ENCODE measurements around the gene HNF4A.
A peak's percentile ranks its signal among the peaks of the same experiment; 100 is the strongest.

HNF4A gene

GRCh38 chr20:44403194-44404112, 48.0 kb downstream of the HNF4A start:
- H3K9me3 ChIP-seq (replicated peaks in 1 of 2; ENCODE audit: control insufficient read depth in 2 of 2, insufficient read depth in 1 of 2, low read depth in 1 of 2, low read length in 2 of 2): peaks cover 0 to 5% of the 10 kb centered on the region in 2 donors
- H2BK5ac ChIP-seq (ENCODE audit: low read length): peak overlapping the region; percentile 19
- H2AK5ac ChIP-seq (ENCODE audit: low read depth, low read length): peak overlapping the region; percentile 57
- no peak overlapping the region for H3K27ac ChIP-seq (replicated peaks; ENCODE audit: low read length)
- no peak overlapping the region for H4K91ac ChIP-seq (ENCODE audit: low read depth, low read length, poor library complexity)
- peak overlapping the region; percentile 27 for H3K18ac ChIP-seq (ENCODE audit: low read length)
- no peak overlapping the region for H2AFZ ChIP-seq (ENCODE audit: low read length)
- no peak for DNase-seq (ENCODE audit: low spot score)
- no peaks in the 10 kb centered on the region for H3K4me1 ChIP-seq (ENCODE audit: control insufficient read depth in 2 of 2, insufficient read depth in 1 of 2, low read depth in 1 of 2, low read length in 2 of 2)
- no peak overlapping the region for H3K4ac ChIP-seq (ENCODE audit: low read length)
- H3K14ac ChIP-seq (ENCODE audit: low read length): no peak overlapping the region
- no peak overlapping the region for H3K23ac ChIP-seq (ENCODE audit: low read depth, low read length, poor library complexity)
- H3K9ac ChIP-seq (ENCODE audit: low read depth, low read length, poor library complexity): no peak overlapping the region
- H2BK120ac ChIP-seq (ENCODE audit: low read depth, low read length): no peak overlapping the region
- no CpG with 5 or more reads among the region's 11 CpGs for WGBS, 2 donors (ENCODE audit: extremely low coverage in 2 of 2, insufficient read length in 2 of 2, insufficient replicate concordance in 1 of 2)
- no peak overlapping the region for H3K4me2 ChIP-seq (ENCODE audit: insufficient read depth, low read length, poor library complexity, severe bottlenecking)
- H2BK12ac ChIP-seq (ENCODE audit: low read length): no peak overlapping the region
- peaks cover 0 to 29% (median 0%) of the 10 kb centered on the region in 3 experiments for H3K27me3 ChIP-seq (ENCODE audit: control insufficient read depth in 3 of 3, insufficient read depth in 3 of 3, low read depth in 1 of 3, low read length in 3 of 3)
- no peak overlapping the region for H2BK15ac ChIP-seq (ENCODE audit: low read length)
- no peak overlapping the region for H3K4me3 ChIP-seq (ENCODE audit: low read length in 2 of 2)
- no peak overlapping the region for H4K8ac ChIP-seq (ENCODE audit: low read depth, low read length)
- no peaks in the 10 kb centered on the region for H3K79me1 ChIP-seq (ENCODE audit: low read depth, low read length)
- peaks cover 0 to 2% of the 10 kb centered on the region in 2 donors for H3K36me3 ChIP-seq (replicated peaks in 1 of 2; ENCODE audit: control insufficient read depth in 2 of 2, insufficient read depth in 2 of 2, low read length in 2 of 2)

GRCh38 chr20:44404204-44405181, 49.0 kb downstream of the HNF4A start:
- Histone ChIP-seq H2BK12ac (ENCODE audit: low read length) (no peak overlapping the region), H4K8ac (ENCODE audit: low read depth, low read length) (peak overlapping the region; percentile 100), H3K27me3 (ENCODE audit: control insufficient read depth in 3 of 3, insufficient read depth in 3 of 3, low read depth in 1 of 3, low read length in 3 of 3) (peaks cover 0 to 24% (median 0%) of the 10 kb centered on the region in 3 experiments), H2BK120ac (ENCODE audit: low read depth, low read length) (no peak overlapping the region), H2BK5ac (ENCODE audit: low read length) (peak overlapping the region; percentile 19), H3K9me3 (replicated peaks in 1 of 2; ENCODE audit: control insufficient read depth in 2 of 2, insufficient read depth in 1 of 2, low read depth in 1 of 2, low read length in 2 of 2) (peaks cover 0 to 5% of the 10 kb centered on the region in 2 donors), H3K4me1 (ENCODE audit: control insufficient read depth in 2 of 2, insufficient read depth in 1 of 2, low read depth in 1 of 2, low read length in 2 of 2) (no peaks in the 10 kb centered on the region), H3K27ac (replicated peaks; ENCODE audit: low read length) (no peak overlapping the region), H3K4me3 (ENCODE audit: low read length in 2 of 2) (peak overlapping the region in 1 of 2 donors; percentile 66), H3K4ac (ENCODE audit: low read length) (no peak overlapping the region), H4K91ac (ENCODE audit: low read depth, low read length, poor library complexity) (no peak overlapping the region), H3K9ac (ENCODE audit: low read depth, low read length, poor library complexity) (peak overlapping the region; percentile 91), H2AFZ (ENCODE audit: low read length) (no peak overlapping the region), H2AK5ac (ENCODE audit: low read depth, low read length) (peak overlapping the region; percentile 51), H3K36me3 (replicated peaks in 1 of 2; ENCODE audit: control insufficient read depth in 2 of 2, insufficient read depth in 2 of 2, low read length in 2 of 2) (peaks cover 0 to 2% of the 10 kb centered on the region in 2 donors), H3K23ac (ENCODE audit: low read depth, low read length, poor library complexity) (peak overlapping the region; percentile 91), H3K18ac (ENCODE audit: low read length) (peak overlapping the region; percentile 16), H3K14ac (ENCODE audit: low read length) (peak overlapping the region; percentile 97), H3K4me2 (ENCODE audit: insufficient read depth, low read length, poor library complexity, severe bottlenecking) (no peak overlapping the region), H3K79me1 (ENCODE audit: low read depth, low read length) (no peaks in the 10 kb centered on the region), H2BK15ac (ENCODE audit: low read length) (no peak overlapping the region)
- no CpG with 5 or more reads among the region's 21 CpGs for WGBS, 2 donors (ENCODE audit: extremely low coverage in 2 of 2, insufficient read length in 2 of 2, insufficient replicate concordance in 1 of 2)
- no peak for DNase-seq (ENCODE audit: low spot score)

- Histone ChIP-seq H2BK120ac (ENCODE audit: low read depth, low read length) (no peak overlapping the region), H3K23ac (ENCODE audit: low read depth, low read length, poor library complexity) (no peak overlapping the region), H3K14ac (ENCODE audit: low read length) (no peak overlapping the region), H3K9me3 (replicated peaks in 1 of 2; ENCODE audit: control insufficient read depth in 2 of 2, insufficient read depth in 1 of 2, low read depth in 1 of 2, low read length in 2 of 2) (peaks cover 0 to 5% of the 10 kb centered on the region in 2 donors), H3K27ac (replicated peaks; ENCODE audit: low read length) (no peak overlapping the region), H3K4me1 (ENCODE audit: control insufficient read depth in 2 of 2, insufficient read depth in 1 of 2, low read depth in 1 of 2, low read length in 2 of 2) (no peaks in the 10 kb centered on the region), H2BK5ac (ENCODE audit: low read length) (no peak overlapping the region), H4K91ac (ENCODE audit: low read depth, low read length, poor library complexity) (no peak overlapping the region), H3K9ac (ENCODE audit: low read depth, low read length, poor library complexity) (no peak overlapping the region), H3K79me1 (ENCODE audit: low read depth, low read length) (no peaks in the 10 kb centered on the region), H3K4me2 (ENCODE audit: insufficient read depth, low read length, poor library complexity, severe bottlenecking) (no peak overlapping the region), H4K8ac (ENCODE audit: low read depth, low read length) (no peak overlapping the region), H2BK15ac (ENCODE audit: low read length) (no peak overlapping the region), H3K18ac (ENCODE audit: low read length) (no peak overlapping the region), H2BK12ac (ENCODE audit: low read length) (no peak overlapping the region), H3K4me3 (ENCODE audit: low read length in 2 of 2) (no peak overlapping the region), H3K27me3 (ENCODE audit: control insufficient read depth in 3 of 3, insufficient read depth in 3 of 3, low read depth in 1 of 3, low read length in 3 of 3) (peaks cover 0 to 20% (median 0%) of the 10 kb centered on the region in 3 experiments), H2AK5ac (ENCODE audit: low read depth, low read length) (no peak overlapping the region), H2AFZ (ENCODE audit: low read length) (no peak overlapping the region), H3K4ac (ENCODE audit: low read length) (no peak overlapping the region), H3K36me3 (replicated peaks in 1 of 2; ENCODE audit: control insufficient read depth in 2 of 2, insufficient read depth in 2 of 2, low read length in 2 of 2) (peaks cover 0 to 2% of the 10 kb centered on the region in 2 donors)
- DNase-seq (ENCODE audit: low spot score): no peak
- WGBS, 2 donors (ENCODE audit: extremely low coverage in 2 of 2, insufficient read length in 2 of 2, insufficient replicate concordance in 1 of 2): no CpG with 5 or more reads among the region's 6 CpGs
Observed at GRCh38 chr20:44405257-44405656, 49.8 kb downstream of the HNF4A start.

Measured in neuronal stem cell (in vitro differentiated cells).